HG02610 (cell line): ENCODE measurements around the gene SLC37A1.

Experiments
- ATAC-seq: cut with Tn5 transposase; IDR thresholded peaks from one replicate; pipeline ENCODE4 v1.9.1; 2021; ENCODE audit warnings: mild to moderate bottlenecking, moderate library complexity; ENCODE audit not compliant: unreplicated experiment

Gene SLC37A1

DNA sequence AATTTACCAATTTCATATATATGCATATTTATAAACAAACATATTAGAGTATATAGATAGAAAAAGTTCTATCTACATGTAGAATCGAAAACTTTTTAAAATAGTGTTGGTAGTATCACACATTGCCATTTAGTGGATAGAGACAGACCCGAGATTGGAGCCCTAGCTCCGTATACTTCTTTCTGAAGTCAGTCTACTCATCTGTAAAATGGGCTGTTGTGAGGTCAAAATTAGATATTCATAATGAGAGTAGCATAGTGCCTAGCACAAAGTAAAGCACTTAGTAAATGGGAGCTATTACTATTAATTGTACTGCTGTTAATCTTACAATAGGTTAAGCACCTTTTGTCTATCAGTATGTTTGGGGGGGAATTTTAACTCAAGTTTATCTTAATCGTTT is 13.4 kb upstream of the SLC37A1 start:
- no peak for ATAC-seq

DNA sequence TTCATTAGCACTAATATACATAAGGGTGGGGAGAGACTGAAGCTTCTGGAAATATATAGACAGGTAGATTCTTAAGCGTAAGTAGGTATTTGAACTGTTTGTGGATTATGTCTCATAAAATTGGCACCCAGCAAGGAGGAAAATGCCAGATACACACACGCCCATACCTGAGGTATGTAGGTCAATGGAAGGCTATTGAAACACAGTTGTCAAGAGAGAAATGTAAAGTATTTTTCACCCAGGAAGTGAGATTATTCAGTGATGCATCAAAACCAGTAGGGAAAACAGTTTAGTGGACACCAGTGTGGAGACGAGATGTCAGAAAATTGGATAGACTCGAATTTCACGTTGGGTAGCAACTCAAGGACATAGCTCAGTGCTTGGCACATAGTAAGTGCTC is 12.9 kb upstream of the SLC37A1 start:
- ATAC-seq = no peak

DNA sequence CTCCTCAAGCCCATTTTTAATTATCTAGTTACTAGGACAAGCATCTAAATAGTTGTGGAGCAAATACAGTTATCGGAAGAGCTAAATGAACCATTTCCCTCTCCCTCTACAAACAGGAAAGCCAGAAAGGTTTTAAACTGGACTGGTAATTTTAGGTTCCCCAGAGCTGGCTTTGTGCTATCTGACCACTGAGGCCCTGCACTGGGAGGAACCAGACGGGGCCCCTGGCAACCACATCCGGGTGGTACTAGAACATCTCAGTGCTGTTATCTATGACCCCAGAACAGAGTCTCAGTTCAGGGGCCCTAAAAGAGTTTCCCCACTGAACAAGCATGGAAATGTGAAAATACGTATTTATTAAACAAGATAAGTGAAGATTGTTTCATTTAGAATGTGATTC is 9.9 kb upstream of the SLC37A1 start:
- ATAC-seq = no peak

DNA sequence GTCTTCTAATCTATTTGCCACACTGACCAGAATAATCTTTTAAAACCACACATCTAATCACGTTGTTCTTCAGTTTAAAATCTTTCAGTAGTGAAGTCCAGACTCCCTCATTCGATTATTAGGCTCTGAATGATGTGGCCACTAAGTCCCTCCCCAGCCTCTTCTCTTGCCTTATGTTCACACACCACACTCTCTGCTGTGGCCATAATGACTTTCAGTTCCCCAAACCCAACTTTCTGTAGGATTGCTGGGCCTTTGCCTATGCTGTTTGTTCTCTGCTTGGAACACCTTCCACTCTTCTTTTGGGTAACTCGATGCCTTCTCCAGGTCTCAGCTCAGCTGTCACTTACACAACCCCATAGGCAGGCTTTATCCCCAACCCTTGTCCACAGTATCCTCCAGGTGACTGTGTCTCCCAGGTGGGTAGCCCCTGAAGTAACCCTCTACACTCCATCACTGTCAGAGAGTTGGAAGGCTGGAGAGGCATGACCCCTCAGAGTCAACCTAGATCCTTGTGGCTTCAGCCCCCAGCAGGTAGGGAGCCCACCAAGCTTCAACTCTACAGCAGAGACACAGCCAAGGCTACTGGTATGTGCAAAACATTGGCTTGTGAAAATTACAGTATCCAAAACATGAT is 8.4 kb upstream of the SLC37A1 start:
- ATAC-seq = peak; percentile 84

- no peak for ATAC-seq
Measured at GRCh38 chr21:42507418-42507817, 6.2 kb upstream of the SLC37A1 start.

GRCh38 chr21:42508371-42508770 is 5.3 kb upstream of the SLC37A1 start:
- ATAC-seq = no peak

GRCh38 chr21:42509244-42509643 is 4.4 kb upstream of the SLC37A1 start:
- ATAC-seq = no peak

- no peak for ATAC-seq
Measured at GRCh38 chr21:42512346-42513034, 1.2 kb upstream of the SLC37A1 start.

GRCh38 chr21:42513985-42514882 is 582 bp downstream of the SLC37A1 start:
- peak; percentile 43 for ATAC-seq

GRCh38 chr21:42514883-42515228 is 1.2 kb downstream of the SLC37A1 start:
- ATAC-seq = no peak

- no peak for ATAC-seq
Measured at GRCh38 chr21:42515708-42516502, 2.3 kb downstream of the SLC37A1 start.

DNA sequence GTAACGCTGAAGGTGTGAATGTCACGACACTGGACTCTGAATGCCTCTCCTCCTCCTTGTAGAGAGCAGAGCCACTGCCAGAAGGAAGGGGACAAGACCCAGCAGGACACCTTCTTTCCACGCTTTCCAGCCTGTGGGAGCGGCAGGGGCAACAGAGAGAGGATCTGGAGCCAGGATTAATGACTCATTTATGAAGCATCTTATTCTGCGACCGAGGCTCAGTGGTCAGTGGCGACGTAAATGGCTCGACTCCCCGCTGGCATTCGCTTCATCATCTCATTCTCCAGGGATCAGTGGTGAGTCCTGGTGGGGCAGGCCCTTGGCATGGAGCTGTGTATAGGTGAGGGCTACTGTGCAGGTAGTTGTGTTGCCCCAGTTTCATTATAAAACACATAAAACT is 4.6 kb downstream of the SLC37A1 start:
- no peak for ATAC-seq

GRCh38 chr21:42518626-42519025 is 5.0 kb downstream of the SLC37A1 start:
- ATAC-seq = no peak

DNA sequence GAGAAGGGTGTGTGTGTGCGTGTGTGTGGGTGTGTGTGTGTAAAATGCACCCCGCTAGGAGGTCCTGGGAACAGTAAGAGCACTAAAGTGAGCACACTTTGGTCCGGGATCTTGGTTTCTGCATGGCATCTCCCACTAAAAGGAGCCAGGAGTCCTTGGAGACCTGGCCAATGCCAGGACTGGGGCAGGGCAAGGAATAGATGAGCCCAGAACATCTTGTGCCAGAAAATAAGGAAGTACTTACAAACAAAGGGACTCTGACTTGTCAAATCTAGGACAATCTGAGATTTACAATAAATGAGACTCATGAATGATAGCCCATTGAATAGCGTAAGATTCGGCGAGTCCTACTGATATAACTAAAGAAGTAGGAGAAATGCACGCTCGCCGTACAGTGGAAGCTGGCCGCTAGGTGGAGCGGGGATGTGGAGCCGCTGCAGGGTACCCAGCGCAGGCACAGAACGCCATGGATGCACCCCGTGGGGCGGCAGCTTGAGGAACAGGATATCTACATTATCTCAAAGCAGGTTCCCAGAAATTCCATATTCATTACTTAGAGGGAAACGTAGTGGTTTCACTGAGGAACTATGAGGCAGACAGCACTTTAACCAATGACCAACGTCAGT is 7.1 kb downstream of the SLC37A1 start:
- no peak for ATAC-seq

GRCh38 chr21:42521384-42521783 is 7.7 kb downstream of the SLC37A1 start:
- no peak for ATAC-seq

DNA sequence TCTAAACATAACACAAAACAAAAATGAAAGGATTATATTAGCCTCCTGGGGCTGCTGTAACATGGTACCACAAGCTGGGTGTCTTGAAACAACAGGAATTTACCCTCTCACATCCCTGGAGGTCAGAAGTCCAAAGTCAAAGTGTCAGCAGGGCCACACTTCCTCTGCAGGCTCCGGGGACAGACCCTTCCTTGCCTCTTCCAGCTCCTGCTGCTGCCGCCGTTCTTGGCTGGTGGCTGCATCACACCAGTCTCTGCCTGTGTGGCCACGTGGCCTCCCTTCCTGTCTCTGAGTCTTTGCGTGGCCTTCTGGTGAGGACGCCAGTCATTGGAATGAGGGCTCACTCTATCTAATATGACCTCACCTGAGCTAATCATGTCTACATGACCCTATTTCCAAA is 8.2 kb downstream of the SLC37A1 start:
- ATAC-seq = no peak

DNA sequence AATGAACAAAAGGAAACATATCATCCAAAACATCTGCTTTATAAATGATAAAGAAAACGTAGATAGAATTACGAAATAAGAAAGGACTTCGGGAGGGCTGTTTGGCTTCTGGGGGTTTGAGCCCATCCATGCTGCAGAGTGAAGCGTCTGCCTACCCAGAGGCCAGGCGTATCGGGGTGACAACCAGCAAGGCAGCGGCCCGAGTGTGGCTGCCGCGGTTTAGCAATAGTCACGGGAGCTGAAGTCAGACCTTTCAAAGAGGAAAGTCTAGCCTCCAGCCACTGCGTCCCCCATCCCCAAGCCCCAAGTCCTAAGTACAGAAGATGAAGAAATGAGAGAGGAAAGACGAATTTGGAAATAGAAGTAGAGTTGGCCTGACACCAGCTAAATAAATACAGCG is 8.6 kb downstream of the SLC37A1 start:
- no peak for ATAC-seq

- no peak for ATAC-seq
Measured at GRCh38 chr21:42522771-42523170, 9.1 kb downstream of the SLC37A1 start.

- no peak for ATAC-seq
Measured at GRCh38 chr21:42523211-42523610, 9.6 kb downstream of the SLC37A1 start.

DNA sequence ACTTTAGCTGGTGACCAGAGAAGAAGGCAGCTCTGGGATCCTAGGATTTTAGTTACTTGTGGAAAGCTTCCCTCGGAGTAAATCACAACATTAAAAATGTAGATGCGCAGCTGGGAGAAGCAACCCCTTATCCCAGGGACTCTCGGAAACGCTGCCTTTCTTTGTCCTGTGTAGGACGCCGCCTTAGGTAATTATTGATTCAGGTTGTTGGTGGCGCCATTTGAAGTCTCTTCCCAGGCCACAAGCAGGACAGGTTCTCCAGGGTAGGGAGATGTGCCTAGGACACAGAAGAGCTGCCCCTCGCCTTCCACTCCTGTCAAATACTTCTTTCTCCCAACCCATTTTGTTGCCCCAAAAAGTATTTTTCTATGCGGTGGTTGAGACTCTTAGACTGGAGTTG is 10.3 kb downstream of the SLC37A1 start:
- no peak for ATAC-seq
